HG03095 (cell line): ENCODE measurements around the gene CACNA1I.

Experiments used
- ATAC-seq: cut with Tn5 transposase; IDR thresholded peaks from one replicate; pipeline ENCODE4 v1.9.1; 2021; ENCODE audit warnings: moderate library complexity; ENCODE audit not compliant: unreplicated experiment

CACNA1I gene

GRCh38 chr22:39535357-39535725 lies 35.2 kb upstream of the CACNA1I start:
- no peak for ATAC-seq

- ATAC-seq = no peak
Measured at GRCh38 chr22:39535831-39536449, 34.6 kb upstream of the CACNA1I start.

GRCh38 chr22:39536711-39537110 lies 33.8 kb upstream of the CACNA1I start:
- no peak for ATAC-seq

- no peak for ATAC-seq
Measured at GRCh38 chr22:39537975-39538374, 32.6 kb upstream of the CACNA1I start.

GRCh38 chr22:39543095-39543494 lies 27.5 kb upstream of the CACNA1I start:
- ATAC-seq = no peak

DNA sequence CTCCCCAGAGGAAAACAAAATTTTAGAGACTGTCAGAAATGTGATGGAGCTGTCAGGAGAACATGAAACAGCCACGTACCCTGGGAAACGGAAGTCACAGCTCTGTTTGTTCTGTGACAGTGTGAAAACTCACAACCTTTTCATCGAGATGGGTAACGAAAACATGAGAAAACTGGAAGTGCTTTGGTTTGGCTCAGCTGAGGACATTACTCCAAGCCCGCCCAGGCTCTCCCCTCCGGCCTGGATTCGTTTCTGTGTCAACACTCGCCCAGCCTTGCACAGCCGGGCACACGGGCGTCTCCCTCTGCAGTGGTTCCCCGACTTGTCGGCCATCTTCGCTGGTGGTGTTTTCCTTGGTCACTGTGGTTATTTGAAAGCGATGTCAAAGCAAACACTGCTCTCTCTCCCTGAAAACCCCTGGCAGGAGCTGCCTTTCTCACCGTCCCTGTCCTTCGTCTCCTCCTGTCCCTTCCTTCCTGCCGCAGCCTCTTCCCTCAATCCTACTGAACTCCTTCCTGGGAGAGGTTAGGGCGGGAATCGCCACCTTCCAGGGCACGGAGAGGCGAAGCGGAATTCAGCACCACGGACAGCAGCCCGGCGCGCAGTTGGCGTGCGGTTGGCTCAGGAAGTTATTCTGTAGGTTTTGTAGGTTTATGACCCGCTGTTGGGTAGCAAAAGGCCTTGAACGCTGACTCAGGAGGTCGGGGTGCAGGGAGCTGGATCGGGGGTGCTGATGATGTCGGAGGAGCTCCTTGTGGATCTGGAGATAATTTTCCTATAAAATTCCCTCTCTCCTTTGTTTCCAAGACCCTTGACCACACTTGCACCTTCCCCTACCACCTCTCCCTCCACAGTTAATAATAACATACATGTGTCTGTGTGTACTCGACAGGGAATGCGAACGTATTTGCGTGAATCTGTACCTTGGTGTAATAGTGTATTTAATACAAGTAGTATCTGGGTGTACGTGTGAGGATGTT lies 24.9 kb upstream of the CACNA1I start:
- no peak for ATAC-seq

- no peak for ATAC-seq
Measured at GRCh38 chr22:39546889-39547586, 23.5 kb upstream of the CACNA1I start.

DNA sequence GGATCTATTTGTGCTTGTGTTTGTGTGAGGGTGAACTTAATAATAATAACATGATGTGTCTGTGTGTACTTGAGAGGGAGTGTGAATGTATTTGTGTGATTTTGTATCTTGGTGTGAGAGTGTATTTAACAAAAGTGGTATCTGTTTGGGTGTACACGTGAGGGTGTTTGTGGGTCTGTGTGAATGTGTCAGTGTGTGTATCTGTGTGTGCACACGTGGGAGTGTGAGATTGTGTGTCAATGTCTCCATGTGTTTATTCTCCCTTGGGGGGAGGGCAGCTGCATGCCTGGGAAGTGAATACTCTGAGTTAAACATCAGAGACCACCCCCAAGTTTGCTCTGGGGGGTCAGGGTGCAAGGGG lies 23.0 kb upstream of the CACNA1I start:
- no peak for ATAC-seq

- ATAC-seq = no peak
Measured at GRCh38 chr22:39553429-39553828, 17.1 kb upstream of the CACNA1I start.

- no peak for ATAC-seq
Measured at GRCh38 chr22:39554151-39554550, 16.4 kb upstream of the CACNA1I start.

- ATAC-seq = no peak
Measured at GRCh38 chr22:39556970-39557841, 13.3 kb upstream of the CACNA1I start.

- no peak for ATAC-seq
Measured at GRCh38 chr22:39558254-39558727, 12.3 kb upstream of the CACNA1I start.

- no peak for ATAC-seq
Measured at GRCh38 chr22:39558950-39559349, 11.6 kb upstream of the CACNA1I start.

DNA sequence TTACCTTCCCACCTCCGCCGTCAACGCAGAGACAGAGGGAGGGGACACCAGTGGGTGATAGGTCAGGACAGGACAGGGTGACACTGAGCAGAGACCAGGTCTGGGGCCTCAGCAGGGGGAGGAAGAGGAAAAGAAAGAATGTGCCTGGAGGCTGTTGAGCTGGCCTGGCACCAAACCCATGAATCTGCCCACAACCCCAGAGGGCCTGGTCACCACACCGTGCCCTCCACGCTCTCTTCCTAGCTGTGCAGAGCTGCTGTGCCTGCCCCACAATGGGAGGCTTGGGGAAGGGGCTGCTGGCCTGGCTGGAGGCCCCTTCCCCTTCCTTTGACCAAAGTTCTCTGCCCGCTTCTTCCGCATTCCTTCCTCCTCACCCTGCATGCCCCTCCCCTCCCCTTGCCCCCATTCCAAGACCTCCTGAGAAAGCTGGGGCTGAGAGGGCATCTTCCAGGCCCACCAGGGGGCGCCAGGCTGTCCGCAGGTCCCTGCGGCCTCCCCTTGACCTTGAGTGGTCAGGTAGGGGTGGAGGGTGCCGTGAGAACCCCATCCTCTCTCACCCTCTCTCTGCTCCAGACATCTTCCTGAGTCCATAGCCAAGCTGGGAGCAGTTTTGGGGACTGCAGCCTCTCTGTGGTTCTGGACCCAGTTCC lies 11.0 kb upstream of the CACNA1I start:
- ATAC-seq = no peak

GRCh38 chr22:39560127-39560526 lies 10.4 kb upstream of the CACNA1I start:
- no peak for ATAC-seq

DNA sequence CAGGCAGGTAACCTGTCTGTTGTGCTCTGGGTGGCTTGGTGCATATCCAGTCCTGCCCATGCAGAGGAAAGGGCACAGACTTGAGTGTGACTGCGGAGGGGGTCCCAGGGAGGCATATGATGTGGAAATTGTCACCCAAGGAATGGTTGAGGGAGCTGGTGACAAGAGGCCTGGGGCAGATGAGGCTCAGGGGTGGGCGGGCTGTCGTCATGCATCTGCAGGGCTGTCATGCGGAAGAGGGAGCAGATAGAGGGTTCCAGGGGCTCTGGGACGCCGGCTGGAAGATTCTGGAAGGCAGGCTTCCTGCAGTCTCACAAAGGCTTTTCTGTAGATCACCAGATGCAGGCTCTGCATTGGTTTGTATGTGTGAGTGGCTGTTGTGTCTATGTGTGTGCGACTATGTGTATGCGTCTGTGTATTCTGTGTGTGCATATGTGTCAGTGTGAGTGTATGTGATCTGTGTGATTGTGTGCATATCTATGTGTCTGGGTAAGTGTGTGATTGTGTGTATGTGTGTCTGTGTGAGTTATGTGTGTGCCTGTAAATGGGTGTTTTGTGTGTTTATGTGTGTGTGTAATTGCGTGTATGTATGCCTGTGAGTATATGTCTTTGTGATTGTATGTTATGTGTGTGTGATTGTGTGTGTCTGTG lies 7.6 kb upstream of the CACNA1I start:
- ATAC-seq = no peak

- no peak for ATAC-seq
Measured at GRCh38 chr22:39563571-39564428, 6.8 kb upstream of the CACNA1I start.

DNA sequence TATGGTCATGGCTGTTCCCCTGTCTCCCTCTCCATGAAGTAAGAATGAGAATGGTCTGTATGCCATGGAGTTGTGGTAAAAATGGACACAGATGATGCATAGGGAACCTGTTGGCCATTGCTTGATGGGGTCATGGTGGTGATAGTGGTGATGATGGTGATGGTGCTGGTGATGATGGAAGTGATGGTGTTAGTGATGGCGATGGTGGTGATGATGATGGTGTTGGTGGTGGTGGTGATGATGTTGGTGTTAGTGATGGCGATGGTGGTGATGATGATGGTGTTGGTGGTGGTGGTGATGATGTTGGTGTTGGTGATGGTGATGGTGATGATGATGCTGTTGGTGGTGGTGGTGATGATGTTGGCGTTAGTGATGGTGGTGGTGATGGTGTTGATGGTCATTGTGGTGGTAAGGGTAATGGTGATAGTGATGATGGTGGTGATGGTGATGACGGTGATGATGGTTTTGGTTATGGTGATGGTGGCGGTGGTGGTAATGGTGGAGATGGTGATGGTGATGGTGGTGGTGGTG lies 5.1 kb upstream of the CACNA1I start:
- no peak for ATAC-seq
